Measurements from ENCODE around the gene ARRB2. TPM values are rescaled to one million over a fixed set of nuclear protein-coding genes. Genes with fewer than 3 reads are reported as not detected.
"Not testable (repeated sequence)": the region's sequence is repeated elsewhere in the genome, so short reads cannot be mapped to it uniquely, and the experiment has no call there.

The ARRB2 gene
- polyA plus RNA-seq, 1 of the 3 experiments (the other 2 are of a cell fraction), result 24.6 TPM

DNA sequence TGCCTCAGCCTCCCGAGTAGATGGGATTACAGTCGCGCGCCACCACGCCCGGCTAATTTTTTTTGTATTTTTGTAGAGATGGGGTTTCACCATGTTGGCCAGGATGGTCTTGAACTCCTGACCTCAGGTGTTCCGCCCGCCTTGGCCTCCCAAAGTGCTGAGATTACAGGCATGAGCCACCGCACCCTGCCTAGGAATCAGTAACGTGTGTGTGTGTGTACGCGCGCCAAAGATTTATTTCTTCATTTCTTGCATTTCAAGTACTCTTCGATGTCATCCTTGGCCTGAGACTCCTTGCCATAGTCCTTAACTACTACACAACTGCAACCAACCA is 5.9 kb upstream of the ARRB2 start:
- Histone ChIP-seq H3K4me3 (ENCODE audit: low read depth in 2 of 2, low read length in 1 of 2) (peak overlapping the region; percentile 87 to 100), H3K27ac (ENCODE audit: low read depth in 2 of 2, low read length in 1 of 2) (peak overlapping the region in 1 of 2 experiments; percentile 42; a peak in 2 of 4 replicates), H3K4me1 (ENCODE audit: control insufficient read depth in 1 of 2, insufficient read depth in 2 of 2, low read depth in 1 of 2, low read length in 1 of 2) (peaks cover 0 to 18% of the 10 kb centered on the region in 2 experiments; a peak in 2 of 4 replicates), H3K4me2 (peak overlapping the region; percentile 99), H3K79me2 (ENCODE audit: insufficient read depth) (peaks cover 47% of the 10 kb centered on the region), H2AFZ (ENCODE audit: low read depth) (peak overlapping the region; percentile 86), H3K9ac (peak overlapping the region; percentile 96; the same call in 1 of the 2 replicates)
- not testable (repeated sequence) for H3F3A ChIP-seq (replicated peaks; ENCODE audit: insufficient read depth); H4K20me1 ChIP-seq (ENCODE audit: insufficient read depth); H3K36me3 ChIP-seq (replicated peaks in 1 of 2; ENCODE audit: control insufficient read depth in 1 of 2, insufficient read depth in 2 of 2, low read length in 1 of 2); H3K9me2 ChIP-seq; DNase-seq; H3K27me3 ChIP-seq (ENCODE audit: insufficient read depth); H3K9me3 ChIP-seq
- CTCF ChIA-PET, result interaction anchor here (0.6 to 1.0 kb wide), 2 partner anchors 134 to 138 kb away, joined by 3 read pairs; no protein-coding TSS in a partner anchor
- WGBS (ENCODE audit: low lambda C conversion rate), result 57% methylated on average over 14 of the region's 14 CpGs
- POLR2A ChIA-PET, result interaction anchor here (0.5 to 1.8 kb wide), 3 partner anchors 86 to 561 kb away, joined by 3 to 5 read pairs (median 3); partner anchors contain the start of gene INCA1

DNA sequence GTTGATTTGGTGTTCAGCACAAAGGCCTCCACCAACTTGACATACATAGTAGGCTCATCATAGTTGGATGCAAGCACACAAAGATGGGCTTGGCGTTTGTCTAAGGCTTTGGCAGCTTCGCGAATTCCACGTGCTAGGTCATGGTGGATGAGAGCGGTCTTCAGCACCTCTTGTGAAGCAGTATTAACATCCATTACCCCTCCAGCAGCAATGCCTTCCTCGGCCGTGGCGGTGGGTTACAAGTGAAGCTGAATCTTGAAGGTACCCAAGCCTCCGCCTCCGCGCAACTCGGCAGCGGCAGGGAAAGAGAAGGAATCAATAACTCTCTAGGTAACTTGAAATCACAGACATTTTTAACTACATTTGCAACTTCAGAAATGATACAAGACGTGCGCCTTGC is 5.4 kb upstream of the ARRB2 start:
- POLR2A ChIA-PET, result interaction anchor here (1.8 kb wide), 1 partner anchor 85 kb away, joined by 5 read pairs; no protein-coding TSS in a partner anchor
- Histone ChIP-seq H3K4me2 (peak overlapping the region; percentile 99), H3K79me2 (ENCODE audit: insufficient read depth) (peaks cover 43% of the 10 kb centered on the region), H3F3A (replicated peaks; ENCODE audit: insufficient read depth) (peaks cover 11% of the 10 kb centered on the region), H3K27ac (ENCODE audit: low read depth in 2 of 2, low read length in 1 of 2) (no peak overlapping the region), H3K9me2 (no peaks in the 10 kb centered on the region), H4K20me1 (ENCODE audit: insufficient read depth) (0 out of 2 replicates have a peak, but pooled peaks cover 3% of the 10 kb centered on the region), H3K27me3 (ENCODE audit: insufficient read depth) (no peaks in the 10 kb centered on the region), H3K9me3 (no peaks in the 10 kb centered on the region), H2AFZ (ENCODE audit: low read depth) (no peak overlapping the region), H3K9ac (no peak overlapping the region), H3K4me3 (ENCODE audit: low read depth in 2 of 2, low read length in 1 of 2) (no peak overlapping the region), H3K36me3 (replicated peaks in 1 of 2; ENCODE audit: control insufficient read depth in 1 of 2, insufficient read depth in 2 of 2, low read length in 1 of 2) (no peaks in the 10 kb centered on the region), H3K4me1 (ENCODE audit: control insufficient read depth in 1 of 2, insufficient read depth in 2 of 2, low read depth in 1 of 2, low read length in 1 of 2) (peaks cover 0 to 21% of the 10 kb centered on the region in 2 experiments; a peak in 2 of 4 replicates)
- TF ChIP-seq, protein P1, sequence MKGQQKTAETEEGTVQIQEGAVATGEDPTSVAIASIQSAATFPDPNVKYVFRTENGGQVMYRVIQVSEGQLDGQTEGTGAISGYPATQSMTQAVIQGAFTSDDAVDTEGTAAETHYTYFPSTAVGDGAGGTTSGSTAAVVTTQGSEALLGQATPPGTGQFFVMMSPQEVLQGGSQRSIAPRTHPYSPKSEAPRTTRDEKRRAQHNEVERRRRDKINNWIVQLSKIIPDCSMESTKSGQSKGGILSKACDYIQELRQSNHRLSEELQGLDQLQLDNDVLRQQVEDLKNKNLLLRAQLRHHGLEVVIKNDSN (IDR thresholded peaks at IDR 0.05; ENCODE audit: borderline replicate concordance, low read depth), result no peak
- no peak for TF ChIP-seq RFX5 (IDR thresholded peaks at IDR 0.05; ENCODE audit: low read length)
- no peak for TF ChIP-seq TEAD4 (IDR thresholded peaks at IDR 0.05; ENCODE audit: borderline replicate concordance, insufficient read depth)
- TF ChIP-seq POLR2AphosphoS5 (IDR thresholded peaks at IDR 0.05; ENCODE audit: low read depth, low read length), result no peak
- no peak for TF ChIP-seq NFIC (IDR thresholded peaks at IDR 0.05; ENCODE audit: borderline replicate concordance)
- TF ChIP-seq EP300 (IDR thresholded peaks at IDR 0.05; ENCODE audit: borderline replicate concordance in 1 of 2, low read depth in 1 of 2, low read length in 1 of 2), result no peak
- no peak for TF ChIP-seq EZH2phosphoT487 (IDR thresholded peaks at IDR 0.05; ENCODE audit: borderline replicate concordance, low read depth)
- no peak for DNase-seq
- 96% methylated on average over 15 of the region's 15 CpGs for WGBS (ENCODE audit: low lambda C conversion rate)
- CTCF ChIA-PET, result interaction anchor here (0.6 kb wide), 2 partner anchors 135 to 139 kb away, joined by 3 read pairs; no protein-coding TSS in a partner anchor

DNA sequence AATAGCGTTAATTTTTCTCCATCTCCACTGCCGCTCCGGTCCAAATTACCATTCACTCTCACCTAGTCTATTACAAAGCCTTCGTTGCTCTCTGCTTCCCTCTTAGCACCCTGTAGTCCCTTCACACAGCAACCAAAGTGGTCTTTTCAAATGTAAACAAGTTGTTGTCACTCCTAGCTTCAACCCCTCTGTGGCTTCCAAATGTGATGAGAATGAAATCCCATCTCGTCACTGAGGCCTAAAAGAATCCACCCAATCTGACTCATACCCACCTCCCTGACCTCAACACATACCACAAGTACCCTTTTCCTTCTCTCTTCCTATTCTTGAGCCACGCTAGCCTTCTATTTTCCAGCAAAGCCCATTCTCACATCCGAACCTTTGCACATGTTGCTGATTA is 4.3 kb upstream of the ARRB2 start:
- no peak for DNase-seq
- Histone ChIP-seq H3K4me1 (ENCODE audit: control insufficient read depth in 1 of 2, insufficient read depth in 2 of 2, low read depth in 1 of 2, low read length in 1 of 2) (peaks cover 0 to 23% of the 10 kb centered on the region in 2 experiments; a peak in 2 of 4 replicates), H3K4me2 (no peak overlapping the region), H3K27ac (ENCODE audit: low read depth in 2 of 2, low read length in 1 of 2) (no peak overlapping the region), H3K36me3 (replicated peaks in 1 of 2; ENCODE audit: control insufficient read depth in 1 of 2, insufficient read depth in 2 of 2, low read length in 1 of 2) (no peaks in the 10 kb centered on the region), H4K20me1 (ENCODE audit: insufficient read depth) (0 out of 2 replicates have a peak, but pooled peaks cover 2% of the 10 kb centered on the region), H3K4me3 (ENCODE audit: low read depth in 2 of 2, low read length in 1 of 2) (no peak overlapping the region), H2AFZ (ENCODE audit: low read depth) (no peak overlapping the region), H3K27me3 (ENCODE audit: insufficient read depth) (no peaks in the 10 kb centered on the region), H3K9me2 (no peaks in the 10 kb centered on the region), H3F3A (replicated peaks; ENCODE audit: insufficient read depth) (peaks cover 12% of the 10 kb centered on the region), H3K79me2 (ENCODE audit: insufficient read depth) (peaks cover 35% of the 10 kb centered on the region), H3K9me3 (no peaks in the 10 kb centered on the region), H3K9ac (no peak overlapping the region)
- ChIA-PET POLR2A (no interaction called here), CTCF (no interaction called here)
- 93% methylated on average over 7 of the region's 7 CpGs for WGBS (ENCODE audit: low lambda C conversion rate)
- TF ChIP-seq RXRA (IDR thresholded peaks at IDR 0.05; ENCODE audit: borderline replicate concordance, low read depth) (no peak), MXI1 (IDR thresholded peaks at IDR 0.05; ENCODE audit: low read depth, low read length) (no peak)

All from SK-N-SH (cell line).